ENCODE measurements around the gene CACNA1G.

GRCh38 chr17:50561746-50562141, 1.2 kb downstream of the CACNA1G start:
- TF ChIP-seq CTCF (IDR thresholded peaks at IDR 0.05; ENCODE audit: low read depth, low read length, missing input control) (no peak), SP1 (IDR thresholded peaks at IDR 0.05) (no peak)

Data from liver (tissue), 3 donors.